Stimulated activated CD4-positive, alpha-beta T cell treated with anti-CD3 and anti-CD28 coated beads, Interleukin-4, amount 100 ng/mL, for 48 hours (primary cell): ENCODE data around the gene KRTAP12-2.
"Not testable (repeated sequence)": the region's sequence is repeated elsewhere in the genome, so short reads cannot be mapped to it uniquely, and the experiment has no call there.

ENCODE experiments used
- DNase-seq, 2 donors: peaks; one replicate each; pipeline ENCODE4 v3.0.0-alpha.2; 2020; ENCODE audit warnings: low read depth in 2 of 2

KRTAP12-2 gene

GRCh38 chr21:44702111-44702972, 35.6 kb upstream of the KRTAP12-2 start:
- no peak for DNase-seq

GRCh38 chr21:44701541-44701940, 34.8 kb upstream of the KRTAP12-2 start:
- no peak for DNase-seq

GRCh38 chr21:44701023-44701400, 34.3 kb upstream of the KRTAP12-2 start:
- DNase-seq: no peak

GRCh38 chr21:44700101-44701022, 33.6 kb upstream of the KRTAP12-2 start:
- no peak for DNase-seq

GRCh38 chr21:44699502-44700001, 32.8 kb upstream of the KRTAP12-2 start:
- DNase-seq: no peak

- DNase-seq: no peak
Measured at GRCh38 chr21:44697811-44698734, 31.3 kb upstream of the KRTAP12-2 start.

GRCh38 chr21:44697172-44697810, 30.6 kb upstream of the KRTAP12-2 start, which contains the start of gene KRTAP10-12:
TSS of gene KRTAP10-12 (plus strand) at chr21:44697172. CDS start at chr21:44697202, 30 bp downstream.
- DNase-seq: not testable (repeated sequence)

- DNase-seq: no peak
Measured at GRCh38 chr21:44696572-44696971, 29.8 kb upstream of the KRTAP12-2 start.

- DNase-seq: no peak
Measured at GRCh38 chr21:44695641-44696040, 28.9 kb upstream of the KRTAP12-2 start.

GRCh38 chr21:44695184-44695583, 28.5 kb upstream of the KRTAP12-2 start:
- DNase-seq: no peak

GRCh38 chr21:44694776-44695175, 28.0 kb upstream of the KRTAP12-2 start:
- DNase-seq: no peak

- DNase-seq: no peak
Measured at GRCh38 chr21:44692798-44693512, 26.2 kb upstream of the KRTAP12-2 start.

GRCh38 chr21:44691686-44692085, 25.0 kb upstream of the KRTAP12-2 start:
- DNase-seq: no peak

GRCh38 chr21:44689740-44690139, 23.0 kb upstream of the KRTAP12-2 start:
- not testable (repeated sequence) for DNase-seq

GRCh38 chr21:44687671-44688070, 20.9 kb upstream of the KRTAP12-2 start:
- no peak for DNase-seq

- DNase-seq: no peak
Measured at GRCh38 chr21:44686843-44687561, 20.3 kb upstream of the KRTAP12-2 start.

- no peak for DNase-seq
Measured at GRCh38 chr21:44686000-44686781, 19.5 kb upstream of the KRTAP12-2 start.

GRCh38 chr21:44685050-44685449, 18.3 kb upstream of the KRTAP12-2 start:
- not testable (repeated sequence) for DNase-seq

GRCh38 chr21:44684483-44684882, 17.8 kb upstream of the KRTAP12-2 start:
- no peak for DNase-seq
